Measurements from ENCODE around the gene SPANXC. TPM values are rescaled to one million over a fixed set of nuclear protein-coding genes. Genes with fewer than 3 reads are reported as not detected.

The SPANXC gene
- total and polyA plus RNA-seq, 10 of the 15 experiments (the other 5 are each of a cell fraction or from before 2014, with no cell fraction given): not detected

GRCh38 chrX:141201962-141202361 lies 40.4 kb downstream of the SPANXC start:
- in situ Hi-C loops (cut with MboI) (no loop called here), intact Hi-C loops (cut with micrococcal nuclease; ENCODE audit: unreplicated experiment) (no loop called here)
- Histone ChIP-seq H3K9me3 (replicated peaks; ENCODE audit: control insufficient read depth, insufficient read depth, low read length) (no peaks in the 10 kb centered on the region), H3K4me1 (ENCODE audit: control insufficient read depth, insufficient read depth, low read length) (no peaks in the 10 kb centered on the region), H4K20me1 (ENCODE audit: control insufficient read depth, insufficient read depth) (no peaks in the 10 kb centered on the region), H3K4me2 (ENCODE audit: control insufficient read depth, insufficient read depth) (no peak overlapping the region), H2AFZ (ENCODE audit: control insufficient read depth, low read depth, low read length) (no peak overlapping the region), H3K27ac (ENCODE audit: control insufficient read depth, insufficient read depth) (no peak overlapping the region), H3K4me3 (no peak overlapping the region), H3K79me2 (ENCODE audit: control insufficient read depth, insufficient read depth, low read length) (no peaks in the 10 kb centered on the region), H3K9ac (ENCODE audit: control insufficient read depth, insufficient read depth, low read length) (no peak overlapping the region), H3K27me3 (replicated peaks in 1 of 2; ENCODE audit: control insufficient read depth in 2 of 2, insufficient read depth in 2 of 2, low read length in 1 of 2) (no peaks in the 10 kb centered on the region), H3K36me3 (ENCODE audit: control insufficient read depth in 2 of 2, insufficient read depth in 2 of 2, low read length in 1 of 2) (no peaks in the 10 kb centered on the region)
- RAD21 ChIA-PET (ENCODE audit: unreplicated experiment): no interaction called here
- no peak for ATAC-seq
- FAIRE-seq: no peak
- DNase-seq (ENCODE audit: low read depth, low spot score): no peak
- no TSS peak for BruUV-seq (replicated peaks)
- WGBS (ENCODE audit: insufficient coverage, insufficient replicate concordance, low lambda C conversion rate, missing lambda C conversion rate): 19% methylated on average over 3 of the region's 3 CpGs
- no peak for TF ChIP-seq NBN (IDR thresholded peaks at IDR 0.05)
- TF ChIP-seq STAT3 (IDR thresholded peaks at IDR 0.05; ENCODE audit: low read depth, low read length): no peak
- no peak for TF ChIP-seq RCOR1 (conservative IDR thresholded peaks at IDR 0.05; ENCODE audit: low read depth, low read length)
- TF ChIP-seq GATAD2B (conservative IDR thresholded peaks at IDR 0.05; ENCODE audit: low read depth): no peak
- TF ChIP-seq USF2 (IDR thresholded peaks at IDR 0.05; ENCODE audit: borderline replicate concordance, low read depth, low read length): no peak
- TF ChIP-seq HDAC2 (IDR thresholded peaks at IDR 0.05): no peak
- no peak for TF ChIP-seq CREM (IDR thresholded peaks at IDR 0.05; ENCODE audit: low read depth)
- no peak for TF ChIP-seq FOXM1 (IDR thresholded peaks at IDR 0.05; ENCODE audit: low read depth, low read length)
- no peak for TF ChIP-seq YBX1 (IDR thresholded peaks at IDR 0.05)
- no peak for TF ChIP-seq CUX1 (IDR thresholded peaks at IDR 0.05; ENCODE audit: insufficient replicate concordance, low read depth, low read length)
- TF ChIP-seq NFXL1 (IDR thresholded peaks at IDR 0.05; ENCODE audit: borderline replicate concordance): no peak
- TF ChIP-seq ZBTB40 (IDR thresholded peaks at IDR 0.05; ENCODE audit: borderline replicate concordance): no peak
- TF ChIP-seq SREBF1 (IDR thresholded peaks at IDR 0.05; ENCODE audit: low read length): no peak
- TF ChIP-seq SKIL (IDR thresholded peaks at IDR 0.05; ENCODE audit: low read depth, poor library complexity, severe bottlenecking): no peak
- CTCF ChIA-PET: no interaction called here
- SMC1A ChIA-PET (ENCODE audit: uncharacterized antibody, unreplicated experiment): no interaction called here
- POLR2A ChIA-PET: no interaction called here

Measured in GM12878 (cell line).